ENCODE results near the gene TMEM179.
A peak's percentile ranks its signal among the peaks of the same experiment; 100 is the strongest.
"Not testable (repeated sequence)": the region's sequence is repeated elsewhere in the genome, so short reads cannot be mapped to it uniquely, and the experiment has no call there.

The TMEM179 gene

GRCh38 chr14:104644091-104644635, 39.6 kb upstream of the TMEM179 start:
- Histone ChIP-seq H3K4me1 (ENCODE audit: control insufficient read depth, low read depth, low read length) (peaks cover 4% of the 10 kb centered on the region), H3K4me3 (ENCODE audit: low read length) (no peak overlapping the region), H3K27me3 (ENCODE audit: control insufficient read depth, insufficient read depth, low read length) (no peaks in the 10 kb centered on the region), H3K9ac (ENCODE audit: low read length) (no peak overlapping the region), H3K27ac (ENCODE audit: low read length) (no peak overlapping the region), H3K9me3 (ENCODE audit: control insufficient read depth, low read depth, low read length) (no peaks in the 10 kb centered on the region), H3K36me3 (ENCODE audit: control insufficient read depth, low read depth, low read length) (no peaks in the 10 kb centered on the region)

DNA sequence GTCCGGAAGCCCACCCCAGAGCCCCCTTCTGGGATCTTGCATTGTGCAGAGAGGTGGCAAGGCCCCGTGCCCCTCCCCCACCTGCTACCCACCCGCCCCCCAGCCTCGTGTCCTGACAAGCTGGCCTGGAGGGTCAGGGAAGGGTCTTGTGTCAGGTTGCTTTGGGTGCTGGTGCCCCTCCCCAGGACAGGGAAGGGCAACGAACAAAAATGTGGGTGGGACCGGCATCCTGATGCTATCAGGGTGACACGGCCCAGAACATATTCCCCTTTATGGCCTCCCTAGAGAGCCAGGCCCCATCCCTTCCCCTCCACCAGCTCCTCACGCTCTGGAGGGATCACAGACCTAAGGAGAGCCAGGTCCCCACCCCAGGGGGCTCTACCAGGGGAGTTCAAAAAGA, 38.7 kb upstream of the TMEM179 start:
- H3K4me1 ChIP-seq (ENCODE audit: control insufficient read depth, low read depth, low read length): peaks cover 4% of the 10 kb centered on the region
- no peak overlapping the region for H3K4me3 ChIP-seq (ENCODE audit: low read length)
- no peak overlapping the region for H3K9ac ChIP-seq (ENCODE audit: low read length)
- no peaks in the 10 kb centered on the region for H3K27me3 ChIP-seq (ENCODE audit: control insufficient read depth, insufficient read depth, low read length)
- H3K27ac ChIP-seq (ENCODE audit: low read length): no peak overlapping the region
- no peaks in the 10 kb centered on the region for H3K36me3 ChIP-seq (ENCODE audit: control insufficient read depth, low read depth, low read length)
- H3K9me3 ChIP-seq (ENCODE audit: control insufficient read depth, low read depth, low read length): no peaks in the 10 kb centered on the region

DNA sequence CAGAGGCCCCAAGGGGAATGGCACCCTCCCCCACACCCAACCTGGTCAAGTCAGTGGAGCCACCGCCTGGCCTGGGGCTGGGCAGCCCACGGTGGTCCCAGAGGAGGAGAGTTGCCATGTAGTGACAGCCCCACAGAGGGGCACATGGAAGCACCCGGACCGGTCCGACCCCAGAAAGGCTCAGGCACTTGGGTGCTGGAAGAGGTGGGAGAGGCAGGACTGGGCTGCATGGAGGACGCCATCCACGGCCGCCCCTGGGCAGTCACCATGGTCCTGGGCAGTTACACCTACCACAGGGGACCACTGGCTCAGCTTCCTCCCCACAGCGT, 37.9 kb upstream of the TMEM179 start:
- H3K4me1 ChIP-seq (ENCODE audit: control insufficient read depth, low read depth, low read length): peaks cover 4% of the 10 kb centered on the region
- H3K27me3 ChIP-seq (ENCODE audit: control insufficient read depth, insufficient read depth, low read length): no peaks in the 10 kb centered on the region
- no peak overlapping the region for H3K9ac ChIP-seq (ENCODE audit: low read length)
- H3K4me3 ChIP-seq (ENCODE audit: low read length): no peak overlapping the region
- H3K27ac ChIP-seq (ENCODE audit: low read length): no peak overlapping the region
- no peaks in the 10 kb centered on the region for H3K36me3 ChIP-seq (ENCODE audit: control insufficient read depth, low read depth, low read length)
- no peaks in the 10 kb centered on the region for H3K9me3 ChIP-seq (ENCODE audit: control insufficient read depth, low read depth, low read length)

DNA sequence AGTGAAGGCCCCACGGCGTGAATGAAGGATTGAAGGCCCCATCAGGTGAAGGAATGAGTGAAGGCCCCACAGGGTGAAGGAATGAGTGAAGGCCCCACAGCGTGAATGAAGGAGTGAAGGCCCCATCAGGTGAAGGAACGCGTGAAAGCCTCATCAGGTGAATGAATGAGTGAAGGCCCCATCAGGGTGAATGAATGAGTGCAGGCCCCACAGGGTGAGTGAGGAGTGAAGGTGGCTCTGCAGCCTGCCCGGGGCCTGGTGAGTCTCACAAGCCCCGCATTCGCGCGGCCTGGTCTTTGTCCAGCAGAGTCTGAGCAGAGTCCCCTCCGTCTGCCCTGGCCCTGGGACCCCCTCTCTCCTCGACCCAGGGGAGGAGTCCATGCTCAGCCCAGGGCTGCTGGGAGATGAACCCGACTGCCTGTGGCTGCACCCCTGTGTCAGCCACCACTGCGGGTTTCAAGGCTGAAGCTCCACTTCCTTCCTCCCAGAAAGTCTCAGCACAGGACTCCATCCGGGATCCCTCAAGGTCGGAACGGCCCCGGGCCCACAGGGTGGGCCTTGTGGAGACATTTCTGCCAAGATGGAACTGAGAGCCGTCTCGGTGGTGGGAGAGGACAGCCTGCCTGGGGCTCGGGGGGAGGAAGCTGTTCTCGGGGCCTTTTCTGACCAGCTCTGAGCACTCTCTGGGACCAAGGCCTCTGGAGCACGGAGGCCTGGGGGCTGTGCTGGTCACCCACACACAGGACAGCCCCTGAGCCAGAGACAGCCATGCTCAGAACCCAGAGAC, 37.4 kb upstream of the TMEM179 start:
- Histone ChIP-seq H3K4me1 (ENCODE audit: control insufficient read depth, low read depth, low read length) (peaks cover 4% of the 10 kb centered on the region), H3K9ac (ENCODE audit: low read length) (no peak overlapping the region), H3K36me3 (ENCODE audit: control insufficient read depth, low read depth, low read length) (no peaks in the 10 kb centered on the region), H3K27me3 (ENCODE audit: control insufficient read depth, insufficient read depth, low read length) (no peaks in the 10 kb centered on the region), H3K9me3 (ENCODE audit: control insufficient read depth, low read depth, low read length) (no peaks in the 10 kb centered on the region), H3K27ac (ENCODE audit: low read length) (no peak overlapping the region), H3K4me3 (ENCODE audit: low read length) (no peak overlapping the region)

DNA sequence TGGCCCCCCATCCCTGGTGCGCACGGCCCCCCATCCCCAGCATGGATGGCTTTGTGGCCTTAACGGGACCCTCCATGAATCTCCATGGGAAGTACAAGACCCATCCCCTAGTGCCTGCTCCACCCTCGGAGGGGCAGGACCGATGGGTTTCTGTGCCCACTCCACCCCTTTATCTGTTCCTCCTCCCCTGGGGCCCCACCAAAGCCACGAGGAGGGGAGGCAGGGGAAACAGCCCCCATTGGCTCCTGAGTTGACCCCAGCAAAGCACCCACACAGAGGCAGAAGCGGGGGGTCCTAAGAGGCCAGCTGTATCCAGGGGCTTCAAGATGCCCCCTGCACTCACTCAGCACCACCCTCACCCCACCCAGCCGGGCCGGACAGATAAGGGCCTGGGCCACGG, 36.1 kb upstream of the TMEM179 start:
- Histone ChIP-seq H3K27me3 (ENCODE audit: control insufficient read depth, insufficient read depth, low read length) (no peaks in the 10 kb centered on the region), H3K36me3 (ENCODE audit: control insufficient read depth, low read depth, low read length) (no peaks in the 10 kb centered on the region), H3K4me3 (ENCODE audit: low read length) (no peak overlapping the region), H3K9me3 (ENCODE audit: control insufficient read depth, low read depth, low read length) (no peaks in the 10 kb centered on the region), H3K9ac (ENCODE audit: low read length) (no peak overlapping the region), H3K27ac (ENCODE audit: low read length) (no peak overlapping the region), H3K4me1 (ENCODE audit: control insufficient read depth, low read depth, low read length) (peaks cover 4% of the 10 kb centered on the region)

GRCh38 chr14:104639885-104640548, 35.4 kb upstream of the TMEM179 start:
- Histone ChIP-seq H3K27me3 (ENCODE audit: control insufficient read depth, insufficient read depth, low read length) (no peaks in the 10 kb centered on the region), H3K9me3 (ENCODE audit: control insufficient read depth, low read depth, low read length) (no peaks in the 10 kb centered on the region), H3K4me1 (ENCODE audit: control insufficient read depth, low read depth, low read length) (peaks cover under 1% of the 10 kb centered on the region), H3K9ac (ENCODE audit: low read length) (no peak overlapping the region), H3K36me3 (ENCODE audit: control insufficient read depth, low read depth, low read length) (no peaks in the 10 kb centered on the region), H3K4me3 (ENCODE audit: low read length) (peak overlapping the region; percentile 11), H3K27ac (ENCODE audit: low read length) (no peak overlapping the region)

DNA sequence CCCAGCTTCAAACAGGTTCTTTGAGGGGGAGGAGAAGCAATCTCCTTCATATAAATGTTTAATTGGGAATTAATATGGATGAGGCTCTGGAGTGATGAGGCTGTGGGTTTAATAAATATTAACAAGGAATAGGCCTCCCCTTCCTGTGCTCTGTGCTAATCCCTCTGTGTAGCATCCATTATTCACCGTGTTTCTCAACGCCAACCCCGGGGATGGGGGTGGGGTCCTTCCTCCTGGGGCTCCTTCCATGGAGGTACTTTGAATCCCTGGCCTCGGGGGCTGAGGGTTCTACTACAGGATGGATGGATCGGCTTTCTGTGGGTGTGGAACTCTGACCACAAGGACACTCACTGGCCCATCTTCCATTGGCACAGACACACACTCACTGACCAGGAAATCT, 34.9 kb upstream of the TMEM179 start:
- no peaks in the 10 kb centered on the region for H3K27me3 ChIP-seq (ENCODE audit: control insufficient read depth, insufficient read depth, low read length)
- no peak overlapping the region for H3K27ac ChIP-seq (ENCODE audit: low read length)
- H3K4me1 ChIP-seq (ENCODE audit: control insufficient read depth, low read depth, low read length): no peaks in the 10 kb centered on the region
- H3K9ac ChIP-seq (ENCODE audit: low read length): no peak overlapping the region
- H3K9me3 ChIP-seq (ENCODE audit: control insufficient read depth, low read depth, low read length): no peaks in the 10 kb centered on the region
- no peaks in the 10 kb centered on the region for H3K36me3 ChIP-seq (ENCODE audit: control insufficient read depth, low read depth, low read length)
- H3K4me3 ChIP-seq (ENCODE audit: low read length): no peak overlapping the region

GRCh38 chr14:104638927-104639450, 34.4 kb upstream of the TMEM179 start:
- no peaks in the 10 kb centered on the region for H3K36me3 ChIP-seq (ENCODE audit: control insufficient read depth, low read depth, low read length)
- no peaks in the 10 kb centered on the region for H3K4me1 ChIP-seq (ENCODE audit: control insufficient read depth, low read depth, low read length)
- no peaks in the 10 kb centered on the region for H3K9me3 ChIP-seq (ENCODE audit: control insufficient read depth, low read depth, low read length)
- no peak overlapping the region for H3K9ac ChIP-seq (ENCODE audit: low read length)
- H3K4me3 ChIP-seq (ENCODE audit: low read length): no peak overlapping the region
- H3K27me3 ChIP-seq (ENCODE audit: control insufficient read depth, insufficient read depth, low read length): no peaks in the 10 kb centered on the region
- no peak overlapping the region for H3K27ac ChIP-seq (ENCODE audit: low read length)

DNA sequence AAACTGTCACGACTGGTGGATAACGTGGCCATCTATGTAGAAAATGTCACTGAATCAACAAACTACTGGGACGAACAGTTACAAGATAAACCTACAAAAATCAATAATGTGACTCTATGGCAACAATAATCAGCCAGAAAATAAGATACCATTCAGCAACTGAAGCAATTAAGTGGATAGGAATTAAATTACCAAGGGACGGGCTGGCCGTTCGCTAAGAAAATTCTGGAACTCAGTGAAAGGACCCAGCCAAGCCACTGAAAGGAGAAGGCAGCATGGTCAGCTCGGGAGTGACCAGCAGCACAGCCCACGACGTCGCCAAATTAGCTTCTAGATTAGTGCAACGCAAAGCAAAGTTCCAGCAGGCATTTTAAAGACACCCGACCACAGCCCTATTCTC, 33.6 kb upstream of the TMEM179 start:
- H3K9ac ChIP-seq (ENCODE audit: low read length): no peak overlapping the region
- no peak overlapping the region for H3K4me3 ChIP-seq (ENCODE audit: low read length)
- H3K4me1 ChIP-seq (ENCODE audit: control insufficient read depth, low read depth, low read length): no peaks in the 10 kb centered on the region
- no peaks in the 10 kb centered on the region for H3K9me3 ChIP-seq (ENCODE audit: control insufficient read depth, low read depth, low read length)
- H3K27me3 ChIP-seq (ENCODE audit: control insufficient read depth, insufficient read depth, low read length): no peaks in the 10 kb centered on the region
- no peak overlapping the region for H3K27ac ChIP-seq (ENCODE audit: low read length)
- no peaks in the 10 kb centered on the region for H3K36me3 ChIP-seq (ENCODE audit: control insufficient read depth, low read depth, low read length)

- Histone ChIP-seq H3K9me3 (ENCODE audit: control insufficient read depth, low read depth, low read length) (no peaks in the 10 kb centered on the region), H3K9ac (ENCODE audit: low read length) (no peak overlapping the region), H3K4me1 (ENCODE audit: control insufficient read depth, low read depth, low read length) (no peaks in the 10 kb centered on the region), H3K27ac (ENCODE audit: low read length) (no peak overlapping the region), H3K4me3 (ENCODE audit: low read length) (no peak overlapping the region), H3K36me3 (ENCODE audit: control insufficient read depth, low read depth, low read length) (no peaks in the 10 kb centered on the region), H3K27me3 (ENCODE audit: control insufficient read depth, insufficient read depth, low read length) (no peaks in the 10 kb centered on the region)
Observed at GRCh38 chr14:104637546-104638003, 33.0 kb upstream of the TMEM179 start.

GRCh38 chr14:104636846-104637545, 32.4 kb upstream of the TMEM179 start:
- not testable (repeated sequence) for H3K4me1 ChIP-seq (ENCODE audit: control insufficient read depth, low read depth, low read length); H3K9me3 ChIP-seq (ENCODE audit: control insufficient read depth, low read depth, low read length); H3K27me3 ChIP-seq (ENCODE audit: control insufficient read depth, insufficient read depth, low read length); H3K27ac ChIP-seq (ENCODE audit: low read length); H3K4me3 ChIP-seq (ENCODE audit: low read length); H3K9ac ChIP-seq (ENCODE audit: low read length); H3K36me3 ChIP-seq (ENCODE audit: control insufficient read depth, low read depth, low read length)

Measured in iPS-18a (cell line).